GM13977 (cell line): ENCODE data around the gene HCN1.

Experiments
- DNase-seq: peaks from one replicate; pipeline ENCODE4 v3.0.0; 2012; ENCODE audit warnings: low spot score
- CTCF ChIP-seq: IDR thresholded peaks from 2 replicates; pipeline ENCODE4 v1.5.1; 2012; ENCODE audit warnings: mild to moderate bottlenecking, control low read depth; ENCODE audit not compliant: insufficient read depth; ENCODE audit errors: extremely low read depth, missing control alignments
- in situ Hi-C: fragments of 300-500 bp; cut with MboI; formaldehyde crosslinking; loops from one replicate; pipeline ENCODE4 v1.12.0; 2022; ENCODE audit warnings: low sequenced_read_pairs, low pct_unique_long_range_greater_than_20kb, mixed read lengths, inconsistent platforms; ENCODE audit not compliant: unreplicated experiment

HCN1 gene

DNA sequence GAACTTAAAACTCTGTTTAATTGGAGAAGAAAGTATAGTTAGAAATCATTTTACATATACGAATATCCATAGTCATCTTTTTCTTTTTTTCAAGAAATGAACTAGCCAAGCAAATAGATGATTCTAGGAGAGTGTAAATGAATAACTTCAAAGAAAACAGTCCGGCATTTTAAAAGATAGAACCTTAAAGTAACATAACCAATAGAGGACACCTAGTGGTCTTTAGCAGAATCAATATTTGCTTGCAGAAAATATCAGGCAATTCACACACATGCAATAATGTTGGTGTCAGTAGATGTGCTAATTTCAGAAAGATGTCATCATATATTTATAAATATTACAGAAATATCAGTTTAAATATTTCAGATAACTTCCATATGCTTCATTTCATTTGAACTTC, 57.1 kb downstream of the HCN1 start:
- in situ Hi-C loops = no loop called here
- DNase-seq = no peak
- TF ChIP-seq CTCF = no peak

- in situ Hi-C loops = no loop called here
- no peak for DNase-seq
These were observed 69.0 kb downstream of the HCN1 start for GRCh38 chr5:45627076-45627656.

GRCh38 chr5:45623832-45624231, 72.3 kb downstream of the HCN1 start:
- no peak for DNase-seq
- in situ Hi-C loops = no loop called here
- TF ChIP-seq CTCF = no peak

More at GRCh38 chr5:45627076-45627656, 69.0 kb downstream of the HCN1 start:
- TF ChIP-seq CTCF = no peak

- in situ Hi-C loops = no loop called here
- no peak for DNase-seq
- TF ChIP-seq CTCF = no peak
These were observed 73.8 kb downstream of the HCN1 start for GRCh38 chr5:45622365-45622764.

GRCh38 chr5:45617859-45618416, 78.2 kb downstream of the HCN1 start:
- no peak for DNase-seq
- TF ChIP-seq CTCF = no peak
- in situ Hi-C loops = no loop called here

DNA sequence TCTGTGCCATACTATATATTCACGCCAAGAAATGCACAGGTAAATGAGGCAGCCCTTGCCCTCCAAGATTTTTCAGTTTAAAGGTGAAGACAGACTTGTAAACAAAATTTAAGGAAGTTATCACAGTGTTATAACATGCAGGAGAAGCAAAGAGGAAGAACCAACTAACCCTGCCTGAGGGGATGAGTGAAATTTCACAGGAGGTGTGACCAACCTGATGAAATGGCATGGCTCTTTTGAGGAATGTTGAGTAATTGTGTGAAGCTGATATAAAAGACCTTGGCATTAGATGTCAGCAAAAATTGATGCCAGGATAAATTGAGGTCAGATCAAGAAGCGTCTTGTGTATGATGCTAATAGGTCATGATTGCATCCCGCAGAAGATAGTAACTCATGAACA, 86.5 kb downstream of the HCN1 start:
- no peak for DNase-seq
- in situ Hi-C loops = no loop called here
- no peak for TF ChIP-seq CTCF

DNA sequence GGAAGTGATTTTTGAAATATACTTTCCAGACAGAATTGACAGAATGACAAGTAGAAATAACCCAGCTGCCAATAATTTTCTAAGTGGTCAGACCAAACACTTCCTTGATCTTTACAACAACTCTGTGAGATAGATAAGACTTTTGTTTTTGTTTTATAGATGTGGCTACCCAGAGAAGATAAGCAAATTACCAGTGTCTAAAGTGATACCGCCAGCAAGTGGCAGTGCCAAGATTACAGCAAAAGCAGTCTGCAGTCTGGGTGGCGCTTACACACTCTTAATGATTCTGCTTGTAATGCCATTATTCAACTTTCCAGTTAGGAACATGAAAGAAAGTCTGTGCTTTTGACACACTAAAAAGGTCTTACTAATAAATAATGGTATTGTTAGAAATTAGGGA, 92.1 kb downstream of the HCN1 start:
- DNase-seq = no peak
- in situ Hi-C loops = no loop called here
- no peak for TF ChIP-seq CTCF
